Kidney epithelial cell (primary cell): Measurements from ENCODE around the gene CCDC8. TPM values are rescaled to one million over a fixed set of nuclear protein-coding genes. Genes with fewer than 3 reads are reported as not detected.

Experiments
- DNase-seq: peaks from one replicate; pipeline ENCODE4 v3.0.0-alpha.2; 2010; ENCODE audit warnings: low read depth
- H3K27me3 ChIP-seq: 2 replicates; pipeline ENCODE4 v1.6.0; 2011; ENCODE audit warnings: low read length; ENCODE audit not compliant: control insufficient read depth, insufficient read depth
- H3K36me3 ChIP-seq: 2 replicates; pipeline ENCODE4 v1.5.1; 2011; ENCODE audit warnings: low read length; ENCODE audit not compliant: control insufficient read depth, insufficient read depth
- H3K4me3 ChIP-seq: 2 replicates; pipeline ENCODE4 v1.5.1; 2011; ENCODE audit warnings: low read depth, mild to moderate bottlenecking, control low read depth, low read length
- total RNA-seq: library from RNA; depleted of rRNA; stranded (reverse); fragments of >200 nt; gene quantifications from 2 replicates; pipeline ENCODE4 v1.2.3, GENCODE V29; 2015
- TF ChIP-seq, protein P1 (sequence below): IDR thresholded peaks from 2 replicates; pipeline ENCODE4 v1.5.1; 2011; ENCODE audit warnings: mild to moderate bottlenecking, moderate library complexity, low read length, control low read depth, inconsistent platforms; ENCODE audit not compliant: insufficient read depth, poor library complexity, severe bottlenecking

Gene CCDC8
- total RNA-seq, 1 donor from 2014 or later: 21.8 TPM

DNA sequence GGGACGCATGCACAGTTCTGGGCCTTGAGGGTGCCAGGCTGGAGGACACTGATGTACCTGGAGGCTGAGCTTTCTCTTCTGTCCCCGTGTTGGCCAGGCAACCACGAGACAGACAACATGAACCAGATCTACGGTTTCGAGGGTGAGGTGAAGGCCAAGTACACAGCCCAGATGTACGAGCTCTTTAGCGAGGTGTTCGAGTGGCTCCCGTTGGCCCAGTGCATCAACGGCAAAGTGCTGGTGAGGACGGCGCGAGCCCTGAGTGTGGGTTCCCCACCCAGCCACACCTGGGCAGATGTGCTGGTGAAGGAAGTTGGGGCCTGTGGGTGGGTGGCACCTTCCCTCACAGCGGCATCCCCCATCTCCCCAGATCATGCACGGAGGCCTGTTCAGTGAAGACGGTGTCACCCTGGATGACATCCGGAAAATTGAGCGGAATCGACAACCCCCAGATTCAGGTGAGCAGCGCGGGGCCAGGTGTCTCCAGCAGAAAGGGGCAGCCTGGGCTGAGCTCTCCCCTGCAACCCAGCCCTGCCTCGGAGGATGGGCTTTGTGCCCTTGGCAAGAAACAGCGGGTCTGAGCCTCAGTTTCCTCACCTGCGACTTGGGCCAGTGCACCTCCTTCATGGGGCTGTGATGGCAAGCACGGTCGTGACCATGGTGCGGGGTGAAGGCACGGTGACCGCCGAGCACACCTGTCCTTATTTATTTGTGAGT is 26.2 kb downstream of the CCDC8 start:
- DNase-seq: no peak
- Histone ChIP-seq H3K36me3 (peaks cover 5% of the 10 kb centered on the region), H3K27me3 (no peaks in the 10 kb centered on the region), H3K4me3 (no peak overlapping the region)
- TF ChIP-seq, protein P1, sequence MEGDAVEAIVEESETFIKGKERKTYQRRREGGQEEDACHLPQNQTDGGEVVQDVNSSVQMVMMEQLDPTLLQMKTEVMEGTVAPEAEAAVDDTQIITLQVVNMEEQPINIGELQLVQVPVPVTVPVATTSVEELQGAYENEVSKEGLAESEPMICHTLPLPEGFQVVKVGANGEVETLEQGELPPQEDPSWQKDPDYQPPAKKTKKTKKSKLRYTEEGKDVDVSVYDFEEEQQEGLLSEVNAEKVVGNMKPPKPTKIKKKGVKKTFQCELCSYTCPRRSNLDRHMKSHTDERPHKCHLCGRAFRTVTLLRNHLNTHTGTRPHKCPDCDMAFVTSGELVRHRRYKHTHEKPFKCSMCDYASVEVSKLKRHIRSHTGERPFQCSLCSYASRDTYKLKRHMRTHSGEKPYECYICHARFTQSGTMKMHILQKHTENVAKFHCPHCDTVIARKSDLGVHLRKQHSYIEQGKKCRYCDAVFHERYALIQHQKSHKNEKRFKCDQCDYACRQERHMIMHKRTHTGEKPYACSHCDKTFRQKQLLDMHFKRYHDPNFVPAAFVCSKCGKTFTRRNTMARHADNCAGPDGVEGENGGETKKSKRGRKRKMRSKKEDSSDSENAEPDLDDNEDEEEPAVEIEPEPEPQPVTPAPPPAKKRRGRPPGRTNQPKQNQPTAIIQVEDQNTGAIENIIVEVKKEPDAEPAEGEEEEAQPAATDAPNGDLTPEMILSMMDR: no peak

- Histone ChIP-seq H3K27me3 (no peaks in the 10 kb centered on the region), H3K4me3 (no peak overlapping the region), H3K36me3 (peaks cover 5% of the 10 kb centered on the region)
- TF ChIP-seq, protein P1: no peak
- no peak for DNase-seq
Observed at GRCh38 chr19:46386151-46386550, 27.2 kb downstream of the CCDC8 start.

- TF ChIP-seq, protein P1: no peak
- Histone ChIP-seq H3K27me3 (no peaks in the 10 kb centered on the region), H3K36me3 (peaks cover 5% of the 10 kb centered on the region), H3K4me3 (no peak overlapping the region)
- no peak for DNase-seq
Observed at GRCh38 chr19:46385636-46386035, 27.7 kb downstream of the CCDC8 start.

DNA sequence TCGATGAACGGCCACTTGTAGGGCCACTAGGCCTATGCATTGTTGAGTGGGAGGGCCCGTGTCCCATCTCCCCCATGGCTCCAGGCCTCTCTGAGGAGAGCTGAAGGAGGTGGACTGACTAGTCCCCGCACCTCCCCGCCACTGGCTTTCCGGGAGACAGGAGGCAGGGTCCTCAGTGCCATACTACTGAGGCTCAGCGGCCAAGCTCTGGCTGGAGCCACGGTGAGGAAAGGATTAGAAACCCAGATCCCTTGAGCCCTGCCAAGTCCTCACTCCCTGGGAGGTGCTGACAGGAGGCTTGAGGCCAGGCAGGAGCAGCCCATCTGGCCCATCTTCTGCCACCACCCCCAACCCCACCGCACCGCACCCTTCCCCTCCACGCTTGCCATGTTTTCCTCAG is 29.0 kb downstream of the CCDC8 start:
- TF ChIP-seq, protein P1: no peak
- H3K27me3 ChIP-seq: no peaks in the 10 kb centered on the region
- peaks cover 5% of the 10 kb centered on the region for H3K36me3 ChIP-seq
- no peak for DNase-seq
- H3K4me3 ChIP-seq: no peak overlapping the region

GRCh38 chr19:46383846-46384245 is 29.5 kb downstream of the CCDC8 start:
- Histone ChIP-seq H3K27me3 (no peaks in the 10 kb centered on the region), H3K4me3 (no peak overlapping the region), H3K36me3 (peaks cover 5% of the 10 kb centered on the region)
- TF ChIP-seq, protein P1: no peak
- DNase-seq: no peak
